ENCODE measurements around the gene PAQR5. TPM values are rescaled to one million over a fixed set of nuclear protein-coding genes. Genes with fewer than 3 reads are reported as not detected.
"Not testable (repeated sequence)": the region's sequence is repeated elsewhere in the genome, so short reads cannot be mapped to it uniquely, and the experiment has no call there.

Gene PAQR5
- total RNA-seq, 2 donors from 2014 or later, result 36.3 to 71.1 TPM

- TF ChIP-seq CTCF (IDR thresholded peaks at IDR 0.05), result no peak
- intact Hi-C loops (cut with DNase I), result no loop called here
- no peaks in the 10 kb centered on the region for H3K9me3 ChIP-seq
- H3K27ac ChIP-seq, result peak overlapping the region; percentile 87
- H3K36me3 ChIP-seq, result no peaks in the 10 kb centered on the region
- no peaks in the 10 kb centered on the region for H3K27me3 ChIP-seq
- H3K4me3 ChIP-seq, result no peak overlapping the region
- H3K4me1 ChIP-seq, result no peaks in the 10 kb centered on the region
- peak overlapping the region; percentile 44 to 81 for H3K9ac ChIP-seq (ENCODE audit: low read depth in 2 of 2, low read length in 2 of 2)
- no peak for DNase-seq
Observed at GRCh38 chr15:69328080-69328479, 29.4 kb downstream of the PAQR5 start.

- peak; percentile 96 for DNase-seq
- Histone ChIP-seq H3K9ac (ENCODE audit: low read depth in 2 of 2, low read length in 2 of 2) (peak overlapping the region; percentile 44 to 81), H3K27me3 (no peaks in the 10 kb centered on the region), H3K4me1 (no peaks in the 10 kb centered on the region), H3K36me3 (no peaks in the 10 kb centered on the region), H3K27ac (peak overlapping the region; percentile 87), H3K4me3 (no peak overlapping the region), H3K9me3 (no peaks in the 10 kb centered on the region)
- TF ChIP-seq CTCF (IDR thresholded peaks at IDR 0.05), result no peak
- intact Hi-C loops (cut with DNase I), result no loop called here
Observed at GRCh38 chr15:69328739-69329138, 30.0 kb downstream of the PAQR5 start.

GRCh38 chr15:69337138-69337537, 38.4 kb downstream of the PAQR5 start:
- H3K4me3 ChIP-seq, result no peak overlapping the region
- DNase-seq, result no peak
- no peak overlapping the region for H3K27ac ChIP-seq
- H3K9ac ChIP-seq (ENCODE audit: low read depth in 2 of 2, low read length in 2 of 2), result no peak overlapping the region
- H3K9me3 ChIP-seq, result no peaks in the 10 kb centered on the region
- H3K36me3 ChIP-seq, result no peaks in the 10 kb centered on the region
- H3K27me3 ChIP-seq, result no peaks in the 10 kb centered on the region
- intact Hi-C loops (cut with DNase I), result no loop called here
- TF ChIP-seq CTCF (IDR thresholded peaks at IDR 0.05), result no peak
- no peaks in the 10 kb centered on the region for H3K4me1 ChIP-seq

GRCh38 chr15:69338535-69339213, 40.0 kb downstream of the PAQR5 start:
- no peak for DNase-seq
- Histone ChIP-seq H3K27ac (no peak overlapping the region), H3K36me3 (no peaks in the 10 kb centered on the region), H3K9ac (ENCODE audit: low read depth in 2 of 2, low read length in 2 of 2) (no peak overlapping the region), H3K4me1 (no peaks in the 10 kb centered on the region), H3K27me3 (no peaks in the 10 kb centered on the region), H3K9me3 (no peaks in the 10 kb centered on the region), H3K4me3 (no peak overlapping the region)
- no peak for TF ChIP-seq CTCF (IDR thresholded peaks at IDR 0.05)
- intact Hi-C loops (cut with DNase I), result no loop called here

GRCh38 chr15:69339214-69339543, 40.5 kb downstream of the PAQR5 start:
- H3K9me3 ChIP-seq; H3K9ac ChIP-seq (ENCODE audit: low read depth in 2 of 2, low read length in 2 of 2); H3K4me3 ChIP-seq; H3K27me3 ChIP-seq; DNase-seq; H3K4me1 ChIP-seq; intact Hi-C loops (cut with DNase I); H3K27ac ChIP-seq; H3K36me3 ChIP-seq: not testable (repeated sequence)

GRCh38 chr15:69340243-69340900, 41.7 kb downstream of the PAQR5 start:
- Histone ChIP-seq H3K27ac (no peak overlapping the region), H3K4me3 (no peak overlapping the region), H3K4me1 (no peaks in the 10 kb centered on the region), H3K27me3 (no peaks in the 10 kb centered on the region), H3K36me3 (no peaks in the 10 kb centered on the region), H3K9ac (ENCODE audit: low read depth in 2 of 2, low read length in 2 of 2) (no peak overlapping the region), H3K9me3 (no peaks in the 10 kb centered on the region)
- TF ChIP-seq CTCF (IDR thresholded peaks at IDR 0.05), result no peak
- no peak for DNase-seq
- intact Hi-C loops (cut with DNase I), result no loop called here

Measured in colonic mucosa (tissue), 4 donors.